GM08714 (cell line): ENCODE results near the gene RPP30.
"Not testable (repeated sequence)": the region's sequence is repeated elsewhere in the genome, so short reads cannot be mapped to it uniquely, and the experiment has no call there.

Experiments
- H3K4me3 ChIP-seq: fragments of 200-500 bp; sonication (Bioruptor generic); 2 replicates; pipeline ENCODE4 v1.5.1; 2014; ENCODE audit warnings: mild to moderate bottlenecking, low read length, inconsistent platforms
- ZNF274 ChIP-seq: IDR thresholded peaks from 2 replicates; pipeline ENCODE4 v1.6.1; 2012; ENCODE audit warnings: mild to moderate bottlenecking, low read depth, low read length

The RPP30 gene

DNA sequence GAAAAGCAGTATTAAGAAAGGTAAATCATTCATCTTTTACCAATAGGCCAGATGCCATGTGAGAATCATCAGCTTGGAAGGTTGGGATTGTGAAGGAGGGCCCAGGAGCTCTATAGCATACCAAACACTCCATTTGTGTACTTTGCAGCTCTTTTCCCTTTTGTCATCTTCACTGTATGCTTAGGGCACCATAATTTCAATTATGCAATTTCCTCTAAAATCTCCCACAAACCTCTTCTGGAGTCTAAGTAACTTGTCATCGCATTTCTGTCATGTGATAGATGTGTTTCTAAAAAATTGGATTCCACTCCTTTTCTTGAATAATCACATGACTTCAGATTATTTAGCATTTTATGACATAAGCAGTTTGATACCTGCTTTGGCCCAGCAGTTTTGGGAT lies 17.9 kb downstream of the RPP30 start:
- no peak for TF ChIP-seq ZNF274
- H3K4me3 ChIP-seq = no peak overlapping the region

DNA sequence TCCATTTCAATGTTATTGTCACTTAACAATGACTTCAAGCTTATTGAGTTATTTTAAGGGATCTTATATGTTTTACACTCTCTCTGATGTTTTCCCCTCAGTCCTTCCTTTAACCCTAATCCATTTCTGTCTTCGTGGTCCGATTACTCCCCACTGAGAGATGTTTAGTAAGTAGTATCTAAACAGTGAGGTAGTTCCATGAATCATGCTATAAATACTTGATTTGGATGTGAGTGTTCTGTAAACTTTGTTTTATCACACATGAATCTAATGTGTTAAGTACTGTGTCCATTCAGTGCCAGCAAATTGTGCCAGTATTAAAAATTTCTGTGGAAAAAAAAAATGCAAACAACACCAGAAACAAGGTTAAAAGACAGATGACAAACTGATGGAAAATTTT lies 18.6 kb downstream of the RPP30 start:
- no peak for TF ChIP-seq ZNF274
- H3K4me3 ChIP-seq = no peak overlapping the region

DNA sequence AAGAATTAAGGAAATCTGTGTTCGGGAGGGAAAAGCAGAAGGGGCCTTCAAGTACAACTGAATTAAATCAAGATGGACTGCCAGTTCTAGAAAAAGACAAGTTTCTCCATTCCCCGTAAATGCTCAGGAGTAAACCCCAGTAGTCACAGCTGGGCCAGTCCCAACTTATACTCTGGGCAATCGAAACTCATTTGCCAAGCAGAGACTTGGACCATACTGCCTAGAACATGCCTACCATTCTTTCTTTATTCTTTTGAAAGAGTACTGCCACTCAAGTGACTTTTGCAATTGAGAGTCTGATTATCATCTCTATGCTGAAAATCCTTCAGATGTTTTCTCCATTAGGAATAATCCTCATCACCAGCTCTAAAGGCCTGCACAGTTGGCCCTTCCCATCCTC lies 21.4 kb downstream of the RPP30 start:
- TF ChIP-seq ZNF274 = no peak
- no peak overlapping the region for H3K4me3 ChIP-seq

- not testable (repeated sequence) for H3K4me3 ChIP-seq
Measured at GRCh38 chr10:90896916-90897315, 25.1 kb downstream of the RPP30 start.

- no peak for TF ChIP-seq ZNF274
- no peak overlapping the region for H3K4me3 ChIP-seq
Measured at GRCh38 chr10:90905925-90906324, 34.2 kb downstream of the RPP30 start.

DNA sequence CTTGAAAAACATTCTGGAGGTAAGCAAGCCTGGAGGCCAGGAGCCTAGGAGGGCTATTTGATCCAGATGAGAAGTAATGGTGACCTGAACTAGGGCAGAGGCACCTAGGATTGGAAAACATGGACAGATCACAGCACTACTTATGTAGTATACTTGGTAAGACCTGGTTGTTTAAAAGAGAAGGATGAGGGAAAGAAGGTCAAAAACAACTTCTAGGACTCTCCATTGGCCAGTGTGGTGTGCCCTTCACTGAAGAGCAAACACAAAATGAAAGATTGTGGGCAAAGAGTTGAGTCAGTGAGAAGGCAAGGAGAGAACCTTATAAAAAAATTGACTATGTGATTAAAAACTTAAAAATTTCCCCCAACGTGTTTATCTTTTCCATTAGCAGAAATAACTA lies 34.8 kb downstream of the RPP30 start:
- no peak overlapping the region for H3K4me3 ChIP-seq
- TF ChIP-seq ZNF274 = no peak

DNA sequence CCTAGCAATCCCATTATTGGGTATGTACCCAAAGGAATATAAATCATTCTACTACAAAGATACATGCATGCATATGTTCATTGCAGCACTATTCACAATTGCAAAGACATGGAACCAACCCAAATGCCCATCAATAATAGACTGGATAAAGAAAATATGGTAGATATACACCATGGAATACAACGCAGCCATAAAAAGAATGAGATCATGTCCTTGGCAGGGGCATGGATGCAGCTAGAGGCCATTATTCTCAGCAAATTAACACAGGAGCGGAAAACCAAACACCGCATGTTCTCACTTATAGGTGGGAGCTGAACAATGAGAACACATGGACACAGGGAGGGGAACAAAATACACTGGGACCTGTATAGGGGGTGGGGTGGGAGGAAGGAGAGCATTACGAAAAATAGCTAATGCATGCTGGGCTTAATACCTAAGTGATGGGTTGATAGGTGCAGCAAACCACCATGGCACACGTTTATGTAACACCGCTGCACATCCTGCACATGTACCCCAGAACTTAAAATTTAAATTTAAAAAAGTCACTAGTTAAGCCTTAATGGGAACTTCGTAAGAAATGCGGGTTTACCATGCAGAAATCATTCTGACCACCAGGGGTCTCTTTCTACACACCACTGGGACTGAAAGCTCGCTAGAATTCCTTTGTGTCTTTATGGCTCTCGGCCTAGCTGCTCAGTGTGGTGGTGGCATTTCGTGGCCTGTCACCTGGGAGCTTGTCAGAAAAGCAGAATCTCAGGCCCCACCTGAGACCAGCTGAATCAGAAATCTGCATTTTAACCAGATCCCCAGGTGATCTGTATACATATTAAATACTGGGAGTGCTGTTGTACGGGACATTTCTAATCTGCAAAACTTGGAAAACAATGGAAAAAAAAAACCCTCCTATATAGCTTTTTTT lies 39.6 kb downstream of the RPP30 start:
- no peak overlapping the region for H3K4me3 ChIP-seq
- no peak for TF ChIP-seq ZNF274

DNA sequence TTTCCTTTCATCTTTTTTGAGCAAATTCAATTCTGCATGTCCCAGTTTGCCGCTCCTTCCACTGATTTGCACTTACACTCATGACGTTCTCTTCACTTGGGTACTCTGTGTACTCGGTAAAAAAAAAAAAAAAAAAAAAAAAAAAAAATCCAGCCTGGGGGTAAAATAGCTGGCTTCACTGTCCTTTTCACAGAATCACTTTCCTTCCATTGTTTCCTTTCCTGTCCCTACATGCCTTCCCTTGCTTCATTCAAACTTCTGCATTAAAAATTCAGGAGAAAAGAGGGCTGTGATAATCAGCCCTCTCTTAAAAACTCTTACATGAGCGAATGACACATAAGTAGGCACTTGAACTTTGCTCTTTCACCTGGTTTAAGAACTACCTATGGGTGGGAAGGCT lies 40.4 kb downstream of the RPP30 start:
- TF ChIP-seq ZNF274 = no peak

GRCh38 chr10:90912854-90913479 lies 41.2 kb downstream of the RPP30 start:
- no peak overlapping the region for H3K4me3 ChIP-seq
- no peak for TF ChIP-seq ZNF274

More for the DNA sequence above, 40.4 kb downstream of the RPP30 start:
- H3K4me3 ChIP-seq = no peak overlapping the region

DNA sequence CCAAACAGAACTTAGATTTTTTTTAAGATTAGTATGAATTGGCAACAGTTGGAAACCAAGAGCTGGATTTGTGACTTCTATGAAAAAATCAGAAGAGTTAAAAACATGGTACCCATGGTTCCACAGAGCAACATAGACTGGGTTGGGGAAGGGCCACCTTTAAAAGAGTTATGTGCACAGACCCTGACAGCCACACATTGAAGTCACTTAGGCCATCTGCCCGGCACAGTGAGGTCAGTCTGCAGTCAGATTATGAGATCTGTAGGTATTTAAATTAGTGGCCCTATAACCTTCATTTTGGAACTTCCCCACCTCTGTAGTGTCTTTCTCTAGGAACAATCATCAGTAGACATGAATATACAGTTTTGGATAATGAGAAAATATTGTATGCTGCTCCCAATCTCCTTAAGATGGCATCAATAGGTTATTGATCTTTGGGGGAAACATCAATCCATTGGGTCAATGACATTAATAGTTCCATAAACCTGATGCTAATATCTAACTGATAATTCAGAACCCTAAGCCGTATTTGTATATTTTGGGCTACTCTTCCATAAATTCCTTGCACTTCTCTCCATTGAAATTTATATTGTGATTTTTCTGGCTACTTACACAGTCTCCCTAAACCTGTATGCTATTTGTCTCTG lies 42.1 kb downstream of the RPP30 start:
- H3K4me3 ChIP-seq = no peak overlapping the region
- no peak for TF ChIP-seq ZNF274

DNA sequence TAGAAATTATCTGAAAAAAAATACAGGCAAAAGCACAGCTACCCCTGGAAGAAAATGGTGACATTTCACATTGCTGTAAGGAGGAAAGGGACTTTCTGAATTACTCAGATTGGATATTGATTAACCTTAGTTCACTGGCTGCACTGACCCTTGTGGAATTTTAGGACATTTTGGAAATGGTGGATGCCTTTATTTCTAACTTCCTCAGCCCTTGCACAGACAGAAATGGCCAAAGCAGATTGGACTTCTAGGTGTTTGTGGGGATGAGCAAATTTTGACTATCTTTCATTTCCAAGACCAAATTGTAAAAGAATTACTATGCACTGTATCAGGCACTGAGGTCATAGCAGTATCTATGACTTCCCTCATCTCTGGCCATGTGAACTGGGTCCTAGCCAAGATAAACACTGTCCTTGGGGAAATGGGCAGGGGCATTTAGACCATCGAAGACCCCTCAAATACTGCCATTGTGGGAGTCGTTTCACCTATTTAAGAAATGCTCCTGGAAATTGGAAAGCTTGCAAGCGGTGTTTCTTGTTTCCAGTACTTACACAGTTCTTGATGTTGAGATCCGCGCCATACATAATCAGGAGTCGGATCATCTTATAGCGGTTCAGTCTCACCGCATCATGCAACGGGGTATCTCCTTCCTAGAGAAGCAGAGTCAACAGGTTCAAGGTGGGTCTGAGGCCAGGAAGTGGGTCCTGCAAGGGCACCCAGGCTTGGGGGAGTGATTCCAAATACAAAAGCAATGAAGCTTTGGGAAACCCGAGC lies 43.4 kb downstream of the RPP30 start:
- no peak for TF ChIP-seq ZNF274
- no peak overlapping the region for H3K4me3 ChIP-seq

GRCh38 chr10:90915766-90916075 lies 43.9 kb downstream of the RPP30 start:
- H3K4me3 ChIP-seq = no peak overlapping the region
- TF ChIP-seq ZNF274 = no peak

DNA sequence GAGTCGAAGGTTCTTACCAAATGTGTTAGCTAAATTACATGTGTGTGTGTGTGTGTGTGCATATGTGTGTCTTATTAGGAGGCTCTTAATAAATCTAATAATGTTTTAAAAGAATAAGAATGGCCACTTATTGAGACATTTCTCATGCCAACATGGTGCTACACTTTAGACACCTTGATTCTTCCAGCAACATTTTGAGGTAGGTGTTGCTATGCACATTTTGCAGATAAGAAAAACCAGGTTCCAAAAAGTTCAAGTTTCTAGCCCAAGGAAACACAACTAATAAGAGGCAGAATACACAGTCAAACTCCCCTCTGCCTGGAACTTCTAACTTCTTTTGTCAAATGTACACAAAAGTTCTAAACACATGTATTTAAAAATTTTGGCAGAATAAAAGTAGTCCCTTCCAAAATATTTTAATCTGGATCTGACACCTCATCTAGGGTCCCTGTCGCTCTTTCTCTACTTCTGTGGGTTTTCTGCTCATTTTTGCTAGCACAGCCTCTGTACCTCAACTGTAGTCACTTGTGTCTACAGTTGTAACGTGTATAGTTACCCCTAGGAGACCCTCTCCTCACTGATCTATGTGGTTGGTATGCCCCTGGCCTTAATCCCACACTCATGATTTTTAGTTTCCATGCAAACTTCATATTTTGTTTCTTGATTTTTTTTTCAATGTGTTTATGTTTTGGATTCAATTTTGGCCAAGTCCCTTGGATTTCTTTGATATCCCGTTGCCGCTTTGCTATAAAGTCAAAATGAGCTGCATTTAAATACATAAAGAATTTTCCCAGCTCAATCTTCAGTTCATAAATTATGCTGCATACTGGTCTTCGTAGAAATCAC lies 44.8 kb downstream of the RPP30 start:
- no peak for TF ChIP-seq ZNF274
- no peak overlapping the region for H3K4me3 ChIP-seq
